ENCODE measurements around the gene ARSG.
"Not testable (repeated sequence)": the region's sequence is repeated elsewhere in the genome, so short reads cannot be mapped to it uniquely, and the experiment has no call there.

DNA sequence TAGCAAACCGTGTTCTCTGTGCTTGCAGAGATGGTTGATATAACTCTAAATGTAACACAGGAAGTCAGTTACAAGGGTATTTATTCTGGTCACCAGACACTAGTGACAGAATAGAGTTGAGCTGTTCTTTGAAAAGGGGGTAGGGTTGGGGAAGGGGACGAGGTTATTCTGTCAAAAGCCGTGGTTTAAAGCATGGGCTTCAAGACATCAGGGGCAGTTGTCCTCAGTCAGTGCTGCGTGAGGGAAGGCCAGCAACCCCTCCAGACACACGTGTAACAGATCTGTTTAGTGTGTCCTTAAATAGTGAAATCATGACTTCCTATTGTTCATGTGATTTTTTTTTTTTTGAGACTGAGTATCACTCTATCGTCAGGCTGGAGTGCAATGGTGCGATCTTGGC, 37.9 kb upstream of the ARSG start:
- not testable (repeated sequence) for TF ChIP-seq EGR1 (IDR thresholded peaks at IDR 0.05; ENCODE audit: borderline replicate concordance, low read depth, low read length); GTF2F1 (IDR thresholded peaks at IDR 0.05; ENCODE audit: borderline replicate concordance, low read depth, low read length); JUN (IDR thresholded peaks at IDR 0.05; ENCODE audit: low read depth, low read length); SIN3A (conservative IDR thresholded peaks at IDR 0.05 in 1 of 2, IDR thresholded peaks at IDR 0.05 in 1 of 2; ENCODE audit: low read depth in 1 of 2, low read length in 2 of 2); EZH2 (IDR thresholded peaks at IDR 0.05; ENCODE audit: low read depth, low read length, severe bottlenecking); SUZ12 (IDR thresholded peaks at IDR 0.05; ENCODE audit: low read length)

All from H1 (cell line).